ENCODE measurements around the gene AP1G2.

AP1G2 gene

GRCh38 chr14:23567186-23568020 lies at the start of gene AP1G2:
TSS of gene AP1G2 (minus strand) at chr14:23567791. CDS start at chr14:23567314, 477 bp downstream.
- peak; percentile 95 for DNase-seq (ENCODE audit: low read depth)
- TF ChIP-seq, protein P1, sequence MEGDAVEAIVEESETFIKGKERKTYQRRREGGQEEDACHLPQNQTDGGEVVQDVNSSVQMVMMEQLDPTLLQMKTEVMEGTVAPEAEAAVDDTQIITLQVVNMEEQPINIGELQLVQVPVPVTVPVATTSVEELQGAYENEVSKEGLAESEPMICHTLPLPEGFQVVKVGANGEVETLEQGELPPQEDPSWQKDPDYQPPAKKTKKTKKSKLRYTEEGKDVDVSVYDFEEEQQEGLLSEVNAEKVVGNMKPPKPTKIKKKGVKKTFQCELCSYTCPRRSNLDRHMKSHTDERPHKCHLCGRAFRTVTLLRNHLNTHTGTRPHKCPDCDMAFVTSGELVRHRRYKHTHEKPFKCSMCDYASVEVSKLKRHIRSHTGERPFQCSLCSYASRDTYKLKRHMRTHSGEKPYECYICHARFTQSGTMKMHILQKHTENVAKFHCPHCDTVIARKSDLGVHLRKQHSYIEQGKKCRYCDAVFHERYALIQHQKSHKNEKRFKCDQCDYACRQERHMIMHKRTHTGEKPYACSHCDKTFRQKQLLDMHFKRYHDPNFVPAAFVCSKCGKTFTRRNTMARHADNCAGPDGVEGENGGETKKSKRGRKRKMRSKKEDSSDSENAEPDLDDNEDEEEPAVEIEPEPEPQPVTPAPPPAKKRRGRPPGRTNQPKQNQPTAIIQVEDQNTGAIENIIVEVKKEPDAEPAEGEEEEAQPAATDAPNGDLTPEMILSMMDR (IDR thresholded peaks at IDR 0.05; ENCODE audit: insufficient read depth, low read depth, low read length, missing control alignments): no peak
- H3K4me3 ChIP-seq (ENCODE audit: low read depth, low read length): peak within 1 kb of the TSS; percentile 68

DNA sequence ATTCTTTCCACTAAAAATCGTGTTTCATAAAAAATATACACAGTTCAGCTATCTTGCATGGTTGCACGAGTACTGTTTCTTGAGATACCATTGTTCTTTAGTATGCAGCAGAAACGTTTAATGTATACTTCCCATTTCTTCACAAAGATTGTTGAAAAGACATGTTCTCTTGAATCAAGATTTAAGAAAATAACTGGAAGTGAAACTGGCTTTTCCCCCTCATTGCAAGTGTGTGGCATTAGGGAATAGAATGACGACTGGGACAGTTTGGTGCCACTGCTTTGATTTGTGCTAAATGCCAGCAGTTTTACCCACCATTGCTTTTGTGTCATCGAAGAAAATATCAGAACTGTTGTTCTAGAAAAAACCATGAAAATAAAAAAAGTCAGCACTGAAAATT lies 48.3 kb upstream of the AP1G2 start:
- TF ChIP-seq, protein P1 (IDR thresholded peaks at IDR 0.05; ENCODE audit: insufficient read depth, low read depth, low read length, missing control alignments): no peak
- DNase-seq (ENCODE audit: low read depth): no peak
- no peak overlapping the region for H3K4me3 ChIP-seq (ENCODE audit: low read depth, low read length)

- no peak for DNase-seq (ENCODE audit: low read depth)
- TF ChIP-seq, protein P1 (IDR thresholded peaks at IDR 0.05; ENCODE audit: insufficient read depth, low read depth, low read length, missing control alignments): no peak
- H3K4me3 ChIP-seq (ENCODE audit: low read depth, low read length): no peak overlapping the region
Measured at GRCh38 chr14:23614395-23614828, 46.8 kb upstream of the AP1G2 start.

GRCh38 chr14:23613242-23614070 lies 45.9 kb upstream of the AP1G2 start:
- no peak for DNase-seq (ENCODE audit: low read depth)
- TF ChIP-seq, protein P1 (IDR thresholded peaks at IDR 0.05; ENCODE audit: insufficient read depth, low read depth, low read length, missing control alignments): no peak

DNA sequence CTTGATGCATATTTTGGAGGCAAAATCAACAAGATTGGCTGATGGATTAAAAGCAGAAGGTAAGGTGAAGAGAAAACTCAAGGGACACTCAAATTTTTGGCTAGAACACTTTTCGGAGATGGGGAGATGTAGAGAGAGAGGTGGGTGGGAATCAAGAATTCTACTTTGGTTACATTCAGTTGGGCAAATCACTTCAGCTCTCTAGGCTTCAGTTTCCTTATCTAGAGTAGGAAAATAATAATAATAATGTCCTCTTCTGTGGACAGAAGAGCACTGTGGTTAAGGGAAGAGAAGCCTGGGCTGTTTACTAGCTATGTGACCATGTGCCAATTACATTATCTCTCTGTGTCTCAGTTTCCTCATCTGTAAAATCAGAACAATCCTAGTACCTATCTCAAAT lies 45.2 kb upstream of the AP1G2 start:
- TF ChIP-seq, protein P1 (IDR thresholded peaks at IDR 0.05; ENCODE audit: insufficient read depth, low read depth, low read length, missing control alignments): no peak
- H3K4me3 ChIP-seq (ENCODE audit: low read depth, low read length): no peak overlapping the region
- no peak for DNase-seq (ENCODE audit: low read depth)

More at GRCh38 chr14:23613242-23614070, 45.9 kb upstream of the AP1G2 start:
- H3K4me3 ChIP-seq (ENCODE audit: low read depth, low read length): no peak overlapping the region

DNA sequence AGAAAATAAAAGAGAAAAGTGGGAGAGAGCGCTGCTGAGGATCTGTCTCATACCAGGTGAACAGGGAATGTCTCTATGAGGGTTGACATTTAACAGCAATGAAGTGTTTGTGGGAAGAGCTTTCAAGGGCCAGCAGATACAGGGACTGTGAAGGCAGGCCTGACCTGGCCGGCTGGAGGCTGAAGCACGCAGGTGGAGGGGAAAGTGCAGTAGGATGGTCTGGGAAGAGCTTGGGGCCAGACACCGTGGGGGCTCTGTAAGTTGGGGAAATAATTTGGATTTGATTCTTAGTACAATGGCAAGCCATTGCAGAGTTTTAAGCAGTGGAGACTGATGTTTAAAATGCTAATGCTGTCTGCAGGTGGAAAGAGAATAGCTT lies 44.8 kb upstream of the AP1G2 start:
- no peak overlapping the region for H3K4me3 ChIP-seq (ENCODE audit: low read depth, low read length)
- TF ChIP-seq, protein P1 (IDR thresholded peaks at IDR 0.05; ENCODE audit: insufficient read depth, low read depth, low read length, missing control alignments): no peak
- no peak for DNase-seq (ENCODE audit: low read depth)

Measured in GM12865 (cell line).